GM18909 (cell line): ENCODE results near the gene ITGB1BP1.
"Not testable (repeated sequence)": the region's sequence is repeated elsewhere in the genome, so short reads cannot be mapped to it uniquely, and the experiment has no call there.

Experiments used
- ATAC-seq: cut with Tn5 transposase; IDR thresholded peaks from one replicate; pipeline ENCODE4 v1.9.1; 2021; ENCODE audit warnings: mild to moderate bottlenecking; ENCODE audit not compliant: unreplicated experiment, poor library complexity

The ITGB1BP1 gene

GRCh38 chr2:9401646-9402371, 21.5 kb downstream of the ITGB1BP1 start:
- ATAC-seq, result no peak

DNA sequence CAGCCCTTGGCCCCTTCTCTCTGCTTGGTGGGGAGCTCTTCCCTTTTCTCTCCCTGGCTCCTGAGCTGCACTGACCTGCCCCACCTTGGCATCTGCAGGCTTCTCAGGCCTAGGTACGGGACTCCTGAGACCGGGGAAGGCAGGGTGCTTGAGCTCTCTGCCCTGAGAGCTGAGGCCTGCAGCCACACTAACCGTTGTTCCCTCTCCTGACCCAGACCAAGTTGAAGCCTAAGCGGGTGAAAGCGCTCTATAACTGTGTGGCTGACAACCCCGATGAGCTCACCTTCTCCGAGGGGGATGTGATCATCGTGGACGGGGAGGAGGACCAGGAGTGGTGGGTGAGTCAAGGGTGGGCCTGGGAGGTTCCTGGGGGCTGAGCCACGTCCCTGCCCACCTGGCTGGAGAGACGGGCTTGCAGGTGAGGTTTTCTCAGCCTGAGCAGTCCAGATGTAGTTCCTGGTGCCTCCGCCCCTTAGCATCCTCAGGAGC, 22.2 kb downstream of the ITGB1BP1 start:
- ATAC-seq, result no peak

DNA sequence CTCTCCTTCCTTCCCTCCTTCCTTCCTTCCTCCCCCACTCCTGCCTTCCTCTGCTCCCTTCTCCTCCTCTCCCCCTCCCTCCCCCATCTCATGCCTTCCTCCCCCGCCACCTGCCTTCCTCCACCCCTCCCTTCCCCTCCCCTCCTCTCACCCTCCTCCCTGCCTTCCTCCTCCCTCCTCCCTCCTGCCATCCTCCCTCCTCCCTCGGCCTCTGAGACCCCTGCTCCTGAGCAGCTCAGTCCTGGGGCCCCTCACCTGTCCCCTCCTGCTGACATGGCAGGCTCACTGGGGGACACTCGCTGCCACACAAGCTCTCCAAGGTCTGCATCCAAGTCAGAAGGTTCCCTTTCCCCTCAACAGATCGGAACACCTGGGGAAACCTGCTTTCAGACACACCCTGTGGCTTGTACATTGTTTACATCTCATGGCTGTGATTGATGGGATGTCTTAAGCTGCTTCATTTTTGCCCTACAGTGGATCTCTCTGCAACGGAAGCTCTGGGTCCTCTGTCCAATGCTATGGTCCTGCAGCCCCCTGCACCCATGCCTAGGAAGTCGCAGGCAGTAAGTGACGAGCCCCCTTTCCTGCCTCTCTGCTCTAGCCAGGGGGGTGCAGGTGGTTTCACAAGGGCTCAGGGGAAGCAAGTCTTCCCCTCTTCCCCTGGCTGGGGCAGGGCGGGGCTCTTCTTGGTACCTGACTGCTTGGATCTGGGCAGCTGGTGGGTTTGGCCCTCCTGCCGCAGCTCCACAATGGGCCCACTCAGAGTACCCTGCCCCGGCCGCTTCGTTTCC, 22.9 kb downstream of the ITGB1BP1 start:
- ATAC-seq, result no peak

DNA sequence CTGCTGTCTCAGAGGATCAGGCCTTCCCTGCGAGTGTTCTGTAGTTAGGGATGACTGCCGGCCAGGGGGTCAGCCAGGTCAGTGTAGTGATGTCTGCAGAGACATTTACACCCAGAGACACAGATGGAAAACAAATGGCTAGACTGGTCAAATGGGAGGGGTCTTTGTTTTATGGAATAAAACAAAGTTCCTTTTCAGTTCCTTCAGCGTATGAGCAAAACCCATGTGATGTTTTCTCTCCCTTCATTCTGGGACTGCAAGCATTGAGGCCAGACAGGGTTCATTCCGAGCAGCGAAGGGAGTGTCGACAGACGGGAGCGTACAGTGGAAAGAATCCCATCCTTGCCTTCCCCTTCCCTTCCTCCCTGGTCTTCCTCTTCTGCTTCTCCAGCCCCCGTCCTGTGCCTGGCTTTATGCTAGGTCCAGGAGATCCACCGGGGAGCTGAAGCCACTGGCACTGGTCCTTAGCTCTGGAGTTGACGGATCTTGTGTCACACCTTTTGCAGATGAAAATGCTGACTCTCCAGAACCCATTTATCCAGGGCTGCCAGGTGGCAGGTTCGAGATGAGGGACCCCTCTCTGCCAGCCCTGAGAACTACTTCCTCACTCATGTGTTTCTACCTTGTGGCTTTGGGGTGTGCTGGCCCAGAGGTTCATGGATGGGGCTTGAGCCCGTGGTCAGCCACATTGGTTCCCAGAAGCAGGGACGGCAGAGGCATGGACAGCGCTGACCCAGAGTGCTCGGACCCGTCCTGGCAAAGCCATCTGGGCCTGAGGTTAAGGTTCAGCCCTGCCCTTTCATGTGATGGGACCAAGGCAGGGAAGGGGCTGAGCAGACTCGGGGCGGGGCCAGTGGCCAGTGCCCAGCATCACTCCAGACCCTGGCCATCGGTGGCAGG, 24.2 kb downstream of the ITGB1BP1 start:
- ATAC-seq, result no peak

DNA sequence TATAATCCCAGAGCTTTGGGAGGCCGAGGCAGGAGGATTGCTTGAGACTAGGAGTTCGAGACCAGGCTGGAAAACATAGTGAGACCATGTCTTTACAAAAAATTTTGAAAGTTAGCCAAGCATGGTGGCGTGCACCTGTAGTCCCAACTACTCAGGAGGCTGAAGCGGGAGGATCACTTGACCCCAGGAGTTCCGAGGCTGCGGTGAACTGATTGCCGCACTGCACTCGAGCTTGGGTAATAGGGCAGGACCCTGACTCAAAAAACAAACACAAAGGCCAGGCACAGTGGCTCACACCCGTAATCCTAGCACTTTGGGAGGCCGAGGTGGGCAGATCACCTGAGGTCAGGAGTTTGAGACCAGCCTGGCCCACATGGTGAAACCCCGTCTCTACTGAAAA, 25.1 kb downstream of the ITGB1BP1 start:
- ATAC-seq, result not testable (repeated sequence)

DNA sequence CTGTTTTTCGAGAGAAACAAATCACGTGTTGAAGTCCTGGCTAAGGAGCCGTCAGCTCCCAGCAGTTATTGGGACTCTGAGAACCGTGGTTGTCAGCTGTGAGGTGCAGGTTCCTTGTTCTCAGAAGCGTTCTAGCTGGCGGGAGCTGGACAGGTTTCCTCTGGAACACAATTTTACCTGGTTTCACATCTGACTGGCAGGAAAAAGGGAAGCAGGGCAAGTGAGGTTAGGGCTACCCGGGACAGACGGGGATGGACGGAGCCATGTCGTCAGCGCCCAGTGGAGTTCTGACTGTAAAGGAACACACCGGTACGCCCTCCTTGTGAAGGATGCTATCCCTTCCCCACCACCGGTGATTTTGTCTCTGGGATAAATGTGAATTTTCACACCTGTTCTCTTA, 26.1 kb downstream of the ITGB1BP1 start:
- no peak for ATAC-seq

GRCh38 chr2:9394816-9395215, 28.5 kb downstream of the ITGB1BP1 start:
- no peak for ATAC-seq

GRCh38 chr2:9392898-9393765, 30.2 kb downstream of the ITGB1BP1 start:
- no peak for ATAC-seq

DNA sequence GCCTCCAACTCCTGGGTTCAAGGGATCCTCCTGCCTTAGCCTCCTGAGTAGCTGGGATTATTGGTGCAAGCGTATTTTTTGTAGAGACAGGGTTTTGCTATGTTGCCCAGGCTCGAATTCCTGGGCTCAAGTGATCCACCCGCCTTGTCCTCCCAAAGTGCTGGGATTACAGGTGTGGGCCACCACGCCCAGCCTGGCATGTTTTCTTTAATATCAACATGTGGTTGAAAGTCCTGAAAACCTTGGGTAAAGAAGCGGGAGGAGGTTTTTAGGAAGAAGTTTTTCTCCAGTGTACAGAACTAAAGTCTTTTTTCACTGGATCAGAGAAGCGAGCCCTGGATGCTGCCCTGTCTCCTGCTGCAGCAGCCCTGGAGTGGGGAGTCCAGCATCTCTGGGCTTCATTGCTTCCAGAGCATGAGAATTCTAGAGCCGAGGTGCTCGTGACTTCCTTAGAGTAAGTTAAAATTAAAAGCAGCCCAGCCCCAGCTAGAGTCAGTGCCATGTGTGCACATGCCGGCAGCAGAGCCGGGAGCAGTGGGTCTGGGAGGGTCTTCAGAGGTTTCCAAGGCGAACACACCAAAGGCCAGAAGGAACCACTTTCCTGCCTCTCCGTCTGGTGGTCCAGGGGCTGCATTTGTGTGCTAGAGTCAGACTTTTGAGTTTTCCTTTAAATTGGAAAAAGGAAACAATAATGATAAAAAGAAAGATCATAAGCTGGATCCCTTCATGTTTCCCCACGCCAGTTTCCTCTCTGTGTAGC, 31.2 kb downstream of the ITGB1BP1 start:
- ATAC-seq, result no peak

- ATAC-seq, result no peak
Observed at GRCh38 chr2:9390991-9391390, 32.3 kb downstream of the ITGB1BP1 start.

- ATAC-seq, result no peak
Observed at GRCh38 chr2:9390151-9390850, 33.0 kb downstream of the ITGB1BP1 start.

DNA sequence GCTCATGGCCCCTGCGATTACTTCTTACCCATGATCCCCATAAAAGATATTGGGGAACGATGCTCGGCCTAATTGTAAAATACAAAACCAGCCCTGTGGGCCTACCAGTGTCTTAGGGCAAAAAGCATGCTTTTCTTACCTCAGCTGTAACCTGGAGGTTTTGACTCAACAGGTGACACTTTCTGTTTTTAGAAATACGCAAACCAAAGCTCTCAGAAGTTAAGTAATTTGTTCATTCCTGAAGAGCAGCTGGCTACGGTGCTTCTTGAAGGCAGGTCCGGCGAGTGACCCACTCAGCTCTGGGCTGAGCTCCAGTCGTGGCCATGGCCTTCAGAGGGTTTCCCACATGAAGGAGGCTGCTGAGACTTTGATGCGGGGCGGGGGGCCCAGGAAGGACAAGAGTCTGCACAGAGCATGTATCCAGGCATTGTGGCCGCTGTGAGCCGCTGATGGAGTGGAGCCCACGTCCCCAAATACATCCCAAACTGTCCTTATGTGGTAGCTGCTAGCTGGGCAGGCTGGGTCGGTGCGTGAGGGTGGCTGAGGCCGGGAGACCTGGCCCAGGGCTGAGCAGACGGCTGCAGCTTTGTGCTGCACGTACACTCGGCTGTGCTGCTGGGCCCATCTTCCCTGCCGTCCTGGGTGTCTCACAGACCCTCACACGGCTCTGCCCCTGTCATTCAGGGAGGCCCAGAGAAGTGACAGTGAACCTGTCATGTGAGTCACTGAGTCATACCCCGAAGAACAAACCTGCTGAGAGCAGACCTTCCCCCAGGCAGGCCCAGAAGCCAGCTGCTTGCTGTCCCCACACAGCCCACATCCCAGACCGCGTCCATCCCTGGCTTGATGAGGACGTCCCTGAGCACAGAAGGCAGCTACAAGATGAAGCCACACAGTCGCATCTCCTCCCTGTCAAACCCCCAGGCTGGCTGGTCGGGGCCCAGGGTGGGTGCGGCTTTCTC, 34.1 kb downstream of the ITGB1BP1 start:
- no peak for ATAC-seq

GRCh38 chr2:9388199-9388681, 35.1 kb downstream of the ITGB1BP1 start:
- ATAC-seq, result no peak

DNA sequence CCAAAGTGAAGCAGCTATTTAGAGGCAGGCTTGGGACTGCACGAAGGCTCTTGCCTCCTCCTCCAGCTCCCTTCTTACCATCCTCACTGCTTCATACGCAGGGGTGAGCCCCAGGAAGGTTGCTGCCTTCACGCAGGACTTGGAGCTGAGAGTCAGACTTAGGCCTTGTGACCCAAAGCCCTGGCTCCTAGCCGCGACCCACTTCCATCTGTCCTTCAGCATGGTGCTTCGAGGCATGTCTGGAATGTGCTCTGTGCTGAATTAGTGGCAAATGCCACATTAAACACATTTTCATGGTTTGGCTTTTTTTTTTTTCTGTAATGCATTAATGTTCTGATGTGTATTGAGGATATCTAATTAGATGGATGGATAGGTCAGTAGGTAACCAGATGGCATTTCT, 37.5 kb downstream of the ITGB1BP1 start:
- no peak for ATAC-seq

DNA sequence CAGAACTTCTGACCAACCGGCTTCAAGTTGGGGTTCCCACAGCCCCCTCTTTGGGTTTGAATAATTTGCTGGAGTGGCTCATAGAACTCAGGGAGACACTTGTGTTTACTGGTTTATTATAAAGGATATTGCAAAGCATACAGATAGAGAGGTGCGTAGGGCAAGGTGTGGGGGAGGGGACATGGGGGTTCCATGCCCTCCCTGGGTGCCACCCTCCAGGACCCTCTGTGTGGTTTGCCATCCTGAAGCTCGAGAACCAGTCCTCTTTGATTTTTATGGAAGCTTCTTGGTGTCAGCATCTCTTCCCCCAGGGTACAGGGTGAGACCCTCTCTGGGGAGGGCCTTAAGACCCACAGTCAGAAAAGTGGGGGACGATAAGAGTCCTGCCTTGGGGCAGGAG, 38.8 kb downstream of the ITGB1BP1 start:
- no peak for ATAC-seq

DNA sequence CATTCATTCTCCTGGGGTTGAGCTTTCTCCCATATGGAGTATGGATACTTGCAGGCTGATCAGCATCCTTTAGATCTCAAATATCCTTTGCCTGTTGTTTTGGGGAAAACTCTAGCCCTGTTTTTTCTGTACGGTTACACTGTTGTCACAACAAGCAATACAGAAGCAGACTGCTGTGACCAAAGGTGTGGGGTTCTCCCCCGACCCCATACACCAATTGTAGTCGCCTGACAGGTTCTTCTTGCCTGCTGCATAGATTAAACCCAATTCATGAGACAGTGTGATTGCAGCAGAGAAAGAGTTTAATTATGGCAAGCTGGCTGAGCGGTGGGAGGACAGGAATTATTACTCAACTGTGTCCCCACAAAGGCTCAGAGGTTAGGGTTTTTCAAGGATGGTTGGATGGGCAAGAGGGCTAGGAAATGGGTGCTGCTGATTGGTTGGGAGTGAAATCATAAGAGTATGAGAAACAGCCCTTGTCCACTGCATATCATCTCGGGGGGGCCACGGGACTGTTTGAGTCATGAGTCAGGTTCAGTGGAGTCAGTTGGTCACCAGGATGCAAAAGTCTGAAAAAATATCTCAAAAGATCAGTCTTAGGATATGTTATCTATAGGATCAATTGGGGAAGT, 40.6 kb downstream of the ITGB1BP1 start:
- no peak for ATAC-seq
